ENCODE measurements around the gene PODXL2. TPM values are rescaled to one million over a fixed set of nuclear protein-coding genes. Genes with fewer than 3 reads are reported as not detected.
A peak's percentile ranks its signal among the peaks of the same experiment; 100 is the strongest.
"Not testable (repeated sequence)": the region's sequence is repeated elsewhere in the genome, so short reads cannot be mapped to it uniquely, and the experiment has no call there.

The PODXL2 gene
- total RNA-seq, 2 donors from 2014 or later: 1.6 to 3.0 TPM

GRCh38 chr3:127680146-127680661 lies 51.2 kb downstream of the PODXL2 start:
- ATAC-seq (no peak), DNase-seq (no peak)
- intact Hi-C loops (cut with DNase I): no loop called here

GRCh38 chr3:127680798-127681221 lies 51.8 kb downstream of the PODXL2 start:
- intact Hi-C loops (cut with DNase I): no loop called here
- DNase-seq (peak; percentile 14), ATAC-seq (no peak)

GRCh38 chr3:127682175-127682554 lies 53.2 kb downstream of the PODXL2 start:
- DNase-seq; intact Hi-C loops (cut with DNase I); ATAC-seq: not testable (repeated sequence)

GRCh38 chr3:127682561-127682960 lies 53.6 kb downstream of the PODXL2 start:
- DNase-seq (no peak), ATAC-seq (no peak)
- intact Hi-C loops (cut with DNase I): no loop called here

GRCh38 chr3:127684871-127685707 lies 56.1 kb downstream of the PODXL2 start:
- DNase-seq: no peak
- ATAC-seq: no peak
- intact Hi-C loops (cut with DNase I): no loop called here

GRCh38 chr3:127685708-127686511 lies 56.9 kb downstream of the PODXL2 start:
- intact Hi-C loops (cut with DNase I): no loop called here
- DNase-seq: no peak
- no peak for ATAC-seq

GRCh38 chr3:127686512-127686894 lies 57.5 kb downstream of the PODXL2 start:
- intact Hi-C loops (cut with DNase I): no loop called here
- no peak for ATAC-seq
- no peak for DNase-seq

- ATAC-seq (no peak), DNase-seq (no peak)
- intact Hi-C loops (cut with DNase I): no loop called here
Measured at GRCh38 chr3:127687228-127687737, 58.3 kb downstream of the PODXL2 start.

- intact Hi-C loops (cut with DNase I): no loop called here
- DNase-seq: no peak
Measured at GRCh38 chr3:127688022-127688415, 59.0 kb downstream of the PODXL2 start.

GRCh38 chr3:127688416-127689265 lies 59.7 kb downstream of the PODXL2 start:
- DNase-seq: peak; percentile 35
- intact Hi-C loops (cut with DNase I): no loop called here
- ATAC-seq: peak; percentile 47 to 63

More at GRCh38 chr3:127688022-127688415, 59.0 kb downstream of the PODXL2 start:
- ATAC-seq: no peak

- DNase-seq (peak; percentile 17), ATAC-seq (no peak)
- intact Hi-C loops (cut with DNase I): no loop called here
Measured at GRCh38 chr3:127689266-127689860, 60.4 kb downstream of the PODXL2 start.

GRCh38 chr3:127690106-127690505 lies 61.1 kb downstream of the PODXL2 start:
- DNase-seq (peak; percentile 26), ATAC-seq (peak in 1 of 2 donors; percentile 45)
- intact Hi-C loops (cut with DNase I): loop anchor here in 1 of 2 donors (10.0 kb wide), 1 partner anchor 135 kb away; the partner anchor contains the start of gene MGLL

- intact Hi-C loops (cut with DNase I): loop anchor here in 1 of 2 donors (10.0 kb wide), 1 partner anchor 134 kb away; the partner anchor contains the start of gene MGLL
- peak; percentile 62 to 82 for ATAC-seq
- DNase-seq: peak; percentile 52
Measured at GRCh38 chr3:127690823-127691452, 62.0 kb downstream of the PODXL2 start.

- peak; percentile 8 for DNase-seq
- no peak for ATAC-seq
- intact Hi-C loops (cut with DNase I): loop anchor here in 1 of 2 donors (10.0 kb wide), 1 partner anchor 133 kb away; the partner anchor contains the start of gene MGLL
Measured at GRCh38 chr3:127691489-127691888, 62.5 kb downstream of the PODXL2 start.

- DNase-seq (no peak), ATAC-seq (no peak)
- intact Hi-C loops (cut with DNase I): loop anchor here in 1 of 2 donors (10.0 kb wide), 1 partner anchor 133 kb away; the partner anchor contains the start of gene MGLL
Measured at GRCh38 chr3:127691974-127692373, 63.0 kb downstream of the PODXL2 start.

- ATAC-seq (no peak), DNase-seq (peak; percentile 10)
- intact Hi-C loops (cut with DNase I): loop anchor here in 1 of 2 donors (10.0 kb wide), 1 partner anchor 132 kb away; the partner anchor contains the start of gene MGLL
Measured at GRCh38 chr3:127692501-127693335, 63.7 kb downstream of the PODXL2 start.

Data from left cardiac atrium (tissue), 4 donors.